ENCODE data around the gene WDR6. TPM values are rescaled to one million over a fixed set of nuclear protein-coding genes. Genes with fewer than 3 reads are reported as not detected.

The WDR6 gene
- total and polyA plus RNA-seq, 10 of the 15 experiments (the other 5 are each of a cell fraction or from before 2014, with no cell fraction given), result 21.3 to 169 (median 107) TPM

GRCh38 chr3:49030321-49030720 is 23.1 kb downstream of the WDR6 start:
- TF ChIP-seq MXI1 (IDR thresholded peaks at IDR 0.05; ENCODE audit: low read depth, low read length), result no peak
- no peak for TF ChIP-seq BCL11A (IDR thresholded peaks at IDR 0.05; ENCODE audit: low read depth, low read length)
- no peak for TF ChIP-seq ETV6 (conservative IDR thresholded peaks at IDR 0.05 in 1 of 2, IDR thresholded peaks at IDR 0.05 in 1 of 2; ENCODE audit: borderline replicate concordance in 1 of 2, low read depth in 1 of 2)
- TF ChIP-seq SREBF1 (IDR thresholded peaks at IDR 0.05; ENCODE audit: low read length), result no peak
- no peak for TF ChIP-seq RFX5 (IDR thresholded peaks at IDR 0.05; ENCODE audit: low read depth, low read length)
- no peak for TF ChIP-seq CBFB (IDR thresholded peaks at IDR 0.05; ENCODE audit: low read depth)
- POLR2A ChIA-PET, result interaction anchor here (1.4 kb wide), 1 partner anchor 23 kb away, joined by 3 read pairs; the partner anchor contains the start of gene WDR6
- SMC1A ChIA-PET (ENCODE audit: uncharacterized antibody, unreplicated experiment), result no interaction called here

DNA sequence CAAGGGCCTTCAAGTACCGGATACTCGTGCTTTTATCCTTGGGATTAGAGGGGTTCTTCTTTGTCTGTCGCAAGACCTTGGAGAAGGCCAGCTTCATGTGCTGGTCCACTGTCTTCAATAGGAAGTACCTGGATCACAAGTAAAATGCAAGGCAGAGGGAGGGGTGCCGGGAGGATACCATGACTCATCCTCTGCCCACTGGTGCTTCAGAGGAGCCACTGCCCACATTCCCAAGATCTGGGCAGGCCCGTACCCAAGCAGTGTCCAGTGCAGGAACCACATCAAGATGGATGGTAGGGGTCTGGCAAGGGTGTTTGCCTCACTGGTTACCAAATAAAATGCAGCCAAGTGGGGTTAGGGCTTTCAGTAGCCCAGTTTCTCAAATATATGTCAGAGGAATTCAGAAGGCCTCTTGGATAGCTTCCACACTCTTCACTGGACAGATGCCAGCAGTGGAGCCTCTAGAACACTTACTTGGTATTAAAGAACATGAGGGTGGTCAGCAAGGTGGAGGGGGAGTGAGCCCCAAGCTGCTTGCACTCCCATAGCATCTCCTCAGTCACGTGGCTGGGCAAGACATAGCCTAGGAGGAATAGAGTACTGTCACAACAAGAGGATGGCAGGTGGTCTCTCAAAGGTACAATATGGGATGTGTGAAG is 25.6 kb downstream of the WDR6 start:
- ATAC-seq (no peak), FAIRE-seq (no peak), DNase-seq (ENCODE audit: low read depth, low spot score) (no peak)
- Histone ChIP-seq H2AFZ (ENCODE audit: control insufficient read depth, low read depth, low read length) (no peak overlapping the region), H3K9ac (ENCODE audit: control insufficient read depth, insufficient read depth, low read length) (no peak overlapping the region), H3K4me2 (ENCODE audit: control insufficient read depth, insufficient read depth) (no peak overlapping the region), H3K9me3 (replicated peaks; ENCODE audit: control insufficient read depth, insufficient read depth, low read length) (no peaks in the 10 kb centered on the region), H3K27me3 (replicated peaks in 1 of 2; ENCODE audit: control insufficient read depth in 2 of 2, insufficient read depth in 2 of 2, low read length in 1 of 2) (no peaks in the 10 kb centered on the region), H4K20me1 (ENCODE audit: control insufficient read depth, insufficient read depth) (no peaks in the 10 kb centered on the region), H3K4me3 (no peak overlapping the region), H3K79me2 (ENCODE audit: control insufficient read depth, insufficient read depth, low read length) (peaks cover 14% of the 10 kb centered on the region), H3K27ac (ENCODE audit: control insufficient read depth, insufficient read depth) (no peak overlapping the region), H3K4me1 (ENCODE audit: control insufficient read depth, insufficient read depth, low read length) (no peaks in the 10 kb centered on the region), H3K36me3 (ENCODE audit: control insufficient read depth in 2 of 2, insufficient read depth in 2 of 2, low read length in 1 of 2) (peaks cover 19 to 38% of the 10 kb centered on the region in 2 experiments)
- RAD21 ChIA-PET (ENCODE audit: unreplicated experiment), result no interaction called here
- in situ Hi-C loops (cut with MboI) (no loop called here), intact Hi-C loops (cut with micrococcal nuclease; ENCODE audit: unreplicated experiment) (no loop called here)
- BruUV-seq (replicated peaks), result no TSS peak
- WGBS (ENCODE audit: insufficient coverage, insufficient replicate concordance, low lambda C conversion rate, missing lambda C conversion rate), result 98% methylated on average over 6 of the region's 6 CpGs
- SMC1A ChIA-PET (ENCODE audit: uncharacterized antibody, unreplicated experiment), result interaction anchor here (1.3 kb wide), 1 partner anchor 25 kb away, joined by 5 read pairs; the partner anchor contains the start of gene WDR6
- CTCF ChIA-PET, result interaction anchor here (1.7 kb wide), 1 partner anchor 11 kb away, joined by 5 read pairs; the partner anchor contains the start of gene NDUFAF3
- POLR2A ChIA-PET, result interaction anchor here (0.5 to 1.1 kb wide), 4 partner anchors 9 to 342 kb away, joined by 3 to 8 read pairs (median 3); partner anchors contain the start of gene NDUFAF3
- TF ChIP-seq BMI1 (IDR thresholded peaks at IDR 0.05; ENCODE audit: borderline replicate concordance), result no peak
- no peak for TF ChIP-seq TARDBP (IDR thresholded peaks at IDR 0.05; ENCODE audit: borderline replicate concordance)
- TF ChIP-seq, protein P1, sequence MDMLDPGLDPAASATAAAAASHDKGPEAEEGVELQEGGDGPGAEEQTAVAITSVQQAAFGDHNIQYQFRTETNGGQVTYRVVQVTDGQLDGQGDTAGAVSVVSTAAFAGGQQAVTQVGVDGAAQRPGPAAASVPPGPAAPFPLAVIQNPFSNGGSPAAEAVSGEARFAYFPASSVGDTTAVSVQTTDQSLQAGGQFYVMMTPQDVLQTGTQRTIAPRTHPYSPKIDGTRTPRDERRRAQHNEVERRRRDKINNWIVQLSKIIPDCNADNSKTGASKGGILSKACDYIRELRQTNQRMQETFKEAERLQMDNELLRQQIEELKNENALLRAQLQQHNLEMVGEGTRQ (IDR thresholded peaks at IDR 0.05; ENCODE audit: borderline replicate concordance, low read depth, low read length), result no peak
- TF ChIP-seq, protein P2, sequence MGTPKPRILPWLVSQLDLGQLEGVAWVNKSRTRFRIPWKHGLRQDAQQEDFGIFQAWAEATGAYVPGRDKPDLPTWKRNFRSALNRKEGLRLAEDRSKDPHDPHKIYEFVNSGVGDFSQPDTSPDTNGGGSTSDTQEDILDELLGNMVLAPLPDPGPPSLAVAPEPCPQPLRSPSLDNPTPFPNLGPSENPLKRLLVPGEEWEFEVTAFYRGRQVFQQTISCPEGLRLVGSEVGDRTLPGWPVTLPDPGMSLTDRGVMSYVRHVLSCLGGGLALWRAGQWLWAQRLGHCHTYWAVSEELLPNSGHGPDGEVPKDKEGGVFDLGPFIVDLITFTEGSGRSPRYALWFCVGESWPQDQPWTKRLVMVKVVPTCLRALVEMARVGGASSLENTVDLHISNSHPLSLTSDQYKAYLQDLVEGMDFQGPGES (IDR thresholded peaks at IDR 0.05), result no peak
- TF ChIP-seq EP300 (IDR thresholded peaks at IDR 0.05; ENCODE audit: borderline replicate concordance in 1 of 2, control insufficient read depth in 1 of 2, low read depth in 2 of 2, low read length in 2 of 2), result no peak
- no peak for TF ChIP-seq ZNF217 (IDR thresholded peaks at IDR 0.05)
- no peak for TF ChIP-seq MXI1 (IDR thresholded peaks at IDR 0.05; ENCODE audit: low read depth, low read length)
- no peak for TF ChIP-seq ZNF207 (IDR thresholded peaks at IDR 0.05; ENCODE audit: borderline replicate concordance)
- no peak for TF ChIP-seq SUZ12 (IDR thresholded peaks at IDR 0.05; ENCODE audit: unreplicated experiment)

More at GRCh38 chr3:49030321-49030720, 23.1 kb downstream of the WDR6 start:
- ChIA-PET CTCF (no interaction called here), RAD21 (ENCODE audit: unreplicated experiment) (no interaction called here)
- Histone ChIP-seq H2AFZ (ENCODE audit: control insufficient read depth, low read depth, low read length) (no peak overlapping the region), H3K79me2 (ENCODE audit: control insufficient read depth, insufficient read depth, low read length) (peaks cover 28% of the 10 kb centered on the region), H3K9ac (ENCODE audit: control insufficient read depth, insufficient read depth, low read length) (no peak overlapping the region), H3K4me2 (ENCODE audit: control insufficient read depth, insufficient read depth) (no peak overlapping the region), H4K20me1 (ENCODE audit: control insufficient read depth, insufficient read depth) (no peaks in the 10 kb centered on the region), H3K4me1 (ENCODE audit: control insufficient read depth, insufficient read depth, low read length) (peaks cover 5% of the 10 kb centered on the region), H3K9me3 (replicated peaks; ENCODE audit: control insufficient read depth, insufficient read depth, low read length) (no peaks in the 10 kb centered on the region), H3K36me3 (ENCODE audit: control insufficient read depth in 2 of 2, insufficient read depth in 2 of 2, low read length in 1 of 2) (peaks cover 32 to 38% of the 10 kb centered on the region in 2 experiments), H3K27ac (ENCODE audit: control insufficient read depth, insufficient read depth) (no peak overlapping the region), H3K27me3 (replicated peaks in 1 of 2; ENCODE audit: control insufficient read depth in 2 of 2, insufficient read depth in 2 of 2, low read length in 1 of 2) (no peaks in the 10 kb centered on the region), H3K4me3 (no peak overlapping the region)
- FAIRE-seq (no peak), ATAC-seq (no peak), DNase-seq (ENCODE audit: low read depth, low spot score) (no peak)
- WGBS (ENCODE audit: insufficient coverage, insufficient replicate concordance, low lambda C conversion rate, missing lambda C conversion rate), result 91% methylated on average over 6 of the region's 6 CpGs
- in situ Hi-C loops (cut with MboI), result no loop called here
- intact Hi-C loops (cut with micrococcal nuclease; ENCODE audit: unreplicated experiment), result no loop called here
- BruUV-seq (replicated peaks), result no TSS peak
